Loucy (cell line): Measurements from ENCODE around the gene KPNA4.

ENCODE experiments used
- H2AFZ ChIP-seq: fragments of 200-600 bp; sonication (generic); 2 replicates; pipeline ENCODE4 v1.6.0; 2016; ENCODE audit warnings: antibody characterized with exemption, mild to moderate bottlenecking, low read length, moderate library complexity
- H3F3A ChIP-seq: fragments of 200-600 bp; 2 replicates; pipeline ENCODE4 v1.6.0; 2016; ENCODE audit warnings: antibody characterized with exemption, low read depth, mild to moderate bottlenecking
- H3K27me3 ChIP-seq: fragments of 200-600 bp; sonication (generic); 2 replicates; pipeline ENCODE4 v1.6.1; 2014; ENCODE audit warnings: low read length, mild to moderate bottlenecking; ENCODE audit not compliant: insufficient read depth, poor library complexity, severe bottlenecking
- H3K36me3 ChIP-seq: fragments of 200-600 bp; sonication (generic); 2 replicates; pipeline ENCODE4 v1.6.1; 2016; ENCODE audit warnings: low read length; ENCODE audit not compliant: insufficient read depth
- H3K4me1 ChIP-seq: fragments of 200-600 bp; sonication (generic); 2 replicates; pipeline ENCODE4 v1.5.1; 2014; ENCODE audit warnings: low read length, mild to moderate bottlenecking; ENCODE audit not compliant: insufficient read depth, poor library complexity, severe bottlenecking
- H3K4me2 ChIP-seq: fragments of 200-600 bp; sonication (generic); 2 replicates; pipeline ENCODE4 v1.6.0; 2014; ENCODE audit warnings: antibody characterized with exemption, low read length, low read depth, mild to moderate bottlenecking; ENCODE audit not compliant: poor library complexity, severe bottlenecking
- H3K4me3 ChIP-seq: fragments of 200-600 bp; sonication (generic); 2 replicates; pipeline ENCODE4 v1.5.1; 2014; ENCODE audit warnings: low read length, mild to moderate bottlenecking, mixed read lengths; ENCODE audit not compliant: poor library complexity, severe bottlenecking
- H3K79me2 ChIP-seq: fragments of 200-600 bp; sonication (generic); 2 replicates; pipeline ENCODE4 v1.6.1; 2014; ENCODE audit warnings: low read length; ENCODE audit not compliant: insufficient read depth
- H3K9ac ChIP-seq: fragments of 200-600 bp; sonication (generic); 2 replicates; pipeline ENCODE4 v1.6.0; 2014; ENCODE audit warnings: mild to moderate bottlenecking, low read depth, low read length, moderate library complexity; ENCODE audit not compliant: poor library complexity, severe bottlenecking
- H3K9me2 ChIP-seq: fragments of 200-600 bp; sonication (generic); replicated peaks from 2 replicates; pipeline ENCODE4 v1.6.1; 2016; ENCODE audit warnings: low read depth, low read length, mixed read lengths
- H3K9me3 ChIP-seq: fragments of 200-600 bp; sonication (generic); 2 replicates; pipeline ENCODE4 v1.6.1; 2014; ENCODE audit warnings: mild to moderate bottlenecking, antibody characterized with exemption, low read length, low read depth; ENCODE audit not compliant: insufficient read depth
- H4K20me1 ChIP-seq: fragments of 200-600 bp; sonication (generic); 2 replicates; pipeline ENCODE4 v1.6.0; 2014; ENCODE audit warnings: antibody characterized with exemption, low read length, mild to moderate bottlenecking; ENCODE audit not compliant: insufficient read depth, poor library complexity, severe bottlenecking
- CTCF ChIP-seq: fragments of 200-600 bp; sonication (generic); conservative IDR thresholded peaks from 2 replicates; pipeline ENCODE4 v1.5.1; 2014; ENCODE audit warnings: mild to moderate bottlenecking, antibody characterized with exemption, low read length
- EZH2phosphoT487 ChIP-seq: fragments of 200-600 bp; IDR thresholded peaks from 2 replicates; pipeline ENCODE4 v1.6.1; 2018; ENCODE audit warnings: antibody characterized with exemption, mild to moderate bottlenecking, moderate library complexity, borderline replicate concordance

Gene KPNA4

GRCh38 chr3:160553827-160554226, 11.5 kb downstream of the KPNA4 start:
- TF ChIP-seq CTCF (no peak), EZH2phosphoT487 (no peak)
- H2AFZ ChIP-seq: no peak overlapping the region
- no peak overlapping the region for H3K9ac ChIP-seq
- no peaks in the 10 kb centered on the region for H3K27me3 ChIP-seq
- H3K4me2 ChIP-seq: peak overlapping the region; percentile 18
- no peak overlapping the region for H3K4me3 ChIP-seq
- H3K4me1 ChIP-seq: peaks cover 8% of the 10 kb centered on the region
- H3K79me2 ChIP-seq: peaks cover 98% of the 10 kb centered on the region
- H4K20me1 ChIP-seq: peaks cover 60% of the 10 kb centered on the region
- peaks cover 20% of the 10 kb centered on the region for H3K9me3 ChIP-seq
- H3K9me2 ChIP-seq: no peaks in the 10 kb centered on the region
- H3F3A ChIP-seq: no peaks in the 10 kb centered on the region
- peaks cover 19% of the 10 kb centered on the region for H3K36me3 ChIP-seq

GRCh38 chr3:160546727-160547126, 18.6 kb downstream of the KPNA4 start:
- Histone ChIP-seq H3K9me2 (no peaks in the 10 kb centered on the region), H3K36me3 (peaks cover 19% of the 10 kb centered on the region), H3F3A (no peaks in the 10 kb centered on the region), H3K4me1 (peaks cover 15% of the 10 kb centered on the region), H3K9me3 (peaks cover 20% of the 10 kb centered on the region), H3K79me2 (peaks cover 100% of the 10 kb centered on the region), H3K4me2 (no peak overlapping the region), H4K20me1 (peaks cover 53% of the 10 kb centered on the region), H3K27me3 (no peaks in the 10 kb centered on the region), H3K4me3 (no peak overlapping the region), H3K9ac (no peak overlapping the region), H2AFZ (no peak overlapping the region)
- TF ChIP-seq CTCF (no peak), EZH2phosphoT487 (no peak)

GRCh38 chr3:160545504-160545871, 19.9 kb downstream of the KPNA4 start:
- TF ChIP-seq EZH2phosphoT487 (no peak), CTCF (no peak)
- no peaks in the 10 kb centered on the region for H3F3A ChIP-seq
- H3K27me3 ChIP-seq: no peaks in the 10 kb centered on the region
- H3K9ac ChIP-seq: no peak overlapping the region
- H3K9me3 ChIP-seq: peaks cover 14% of the 10 kb centered on the region
- H4K20me1 ChIP-seq: peaks cover 66% of the 10 kb centered on the region
- H3K9me2 ChIP-seq: no peaks in the 10 kb centered on the region
- H2AFZ ChIP-seq: no peak overlapping the region
- H3K36me3 ChIP-seq: peaks cover 9% of the 10 kb centered on the region; the same call in 1 of the 2 replicates
- no peak overlapping the region for H3K4me3 ChIP-seq
- peaks cover 100% of the 10 kb centered on the region for H3K79me2 ChIP-seq
- H3K4me2 ChIP-seq: no peak overlapping the region
- peaks cover 15% of the 10 kb centered on the region for H3K4me1 ChIP-seq
